Measurements from ENCODE around the gene ZNF816. TPM values are rescaled to one million over a fixed set of nuclear protein-coding genes. Genes with fewer than 3 reads are reported as not detected.
"Not testable (repeated sequence)": the region's sequence is repeated elsewhere in the genome, so short reads cannot be mapped to it uniquely, and the experiment has no call there.

ZNF816 gene
- total RNA-seq, 1 experiment from 2014 or later: 0.63 TPM

- H3K4me3 ChIP-seq: peak overlapping the region; percentile 79
- H3K27me3 ChIP-seq: no peaks in the 10 kb centered on the region
- DNase-seq: no peak
- H3K9me3 ChIP-seq: peaks cover 9% of the 10 kb centered on the region
- no peaks in the 10 kb centered on the region for H3K36me3 ChIP-seq
Observed at GRCh38 chr19:52943134-52943883, 19.4 kb downstream of the ZNF816 start.

GRCh38 chr19:52942386-52943133 lies 20.1 kb downstream of the ZNF816 start:
- DNase-seq: peak; percentile 82
- H3K4me3 ChIP-seq: peak overlapping the region; percentile 79
- H3K9me3 ChIP-seq: peaks cover 6% of the 10 kb centered on the region; the same call in 1 of the 2 replicates
- H3K36me3 ChIP-seq: no peaks in the 10 kb centered on the region
- no peaks in the 10 kb centered on the region for H3K27me3 ChIP-seq

DNA sequence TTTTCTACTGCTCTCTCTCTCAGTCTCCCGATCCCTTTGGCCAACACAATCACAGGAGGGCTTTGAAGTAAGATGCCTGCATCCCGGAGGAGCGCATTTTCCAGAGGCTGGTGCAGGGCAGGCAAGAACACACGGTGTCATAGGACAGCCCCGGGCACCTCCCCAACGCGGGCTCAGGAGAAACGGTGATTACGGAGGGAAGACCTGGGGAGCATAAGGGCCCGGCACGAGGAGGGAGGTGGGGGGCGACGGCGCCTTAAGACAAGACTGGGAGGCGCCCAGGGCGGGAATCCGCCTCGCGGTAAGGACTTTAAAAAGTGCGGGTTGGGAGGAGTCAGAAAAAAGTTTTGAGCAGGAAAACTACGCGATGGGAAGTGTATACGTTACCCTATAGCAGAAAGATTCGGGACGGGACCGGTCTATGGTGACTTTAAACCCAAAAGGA lies 20.7 kb downstream of the ZNF816 start:
- Histone ChIP-seq H3K27me3 (no peaks in the 10 kb centered on the region), H3K4me3 (peak overlapping the region; percentile 79), H3K36me3 (no peaks in the 10 kb centered on the region), H3K9me3 (peaks cover 1% of the 10 kb centered on the region; the same call in 1 of the 2 replicates)
- DNase-seq: peak; percentile 32

DNA sequence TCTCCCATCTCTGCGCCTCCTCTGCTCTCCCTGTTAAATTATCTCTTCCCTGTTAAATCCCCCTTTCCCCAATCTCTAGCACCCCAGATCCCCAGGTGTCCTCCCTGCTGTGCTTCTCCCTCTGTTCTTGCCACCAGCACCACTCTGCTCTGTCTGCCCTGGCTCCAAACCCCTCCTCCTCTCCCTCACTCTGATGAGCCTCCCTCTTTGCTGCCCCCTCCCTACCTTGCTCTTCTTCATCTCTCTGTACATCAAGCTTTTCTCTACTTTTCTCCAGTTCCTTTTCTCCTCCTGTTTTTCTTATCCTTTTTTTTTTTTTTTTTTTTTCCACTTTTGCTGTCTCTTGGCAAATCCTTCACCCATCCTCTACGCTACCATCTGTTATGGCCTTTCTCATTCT lies 21.2 kb downstream of the ZNF816 start:
- H3K4me3 ChIP-seq, H3K27me3 ChIP-seq, H3K9me3 ChIP-seq, DNase-seq, H3K36me3 ChIP-seq: not testable (repeated sequence)

DNA sequence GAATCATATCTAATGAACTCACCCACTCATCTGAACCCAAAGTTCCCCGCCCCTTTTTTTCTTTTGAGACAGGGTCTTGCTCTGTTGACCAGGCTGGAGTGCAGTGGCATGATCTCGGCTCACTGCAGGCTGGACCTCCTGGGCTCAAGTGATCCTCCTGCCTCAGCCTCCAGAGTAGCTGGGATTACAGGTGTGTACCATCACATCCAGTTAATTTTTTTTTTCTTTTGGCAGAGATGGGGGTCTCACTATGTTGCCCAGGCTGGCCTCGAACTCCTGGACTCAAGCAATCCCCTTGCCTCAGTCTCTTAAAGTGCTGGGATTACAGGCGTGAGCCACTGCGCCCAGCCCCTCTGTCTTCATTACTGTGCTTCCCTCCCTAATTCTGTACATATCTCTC lies 21.8 kb downstream of the ZNF816 start:
- not testable (repeated sequence) for H3K27me3 ChIP-seq, DNase-seq, H3K4me3 ChIP-seq, H3K36me3 ChIP-seq, H3K9me3 ChIP-seq

DNA sequence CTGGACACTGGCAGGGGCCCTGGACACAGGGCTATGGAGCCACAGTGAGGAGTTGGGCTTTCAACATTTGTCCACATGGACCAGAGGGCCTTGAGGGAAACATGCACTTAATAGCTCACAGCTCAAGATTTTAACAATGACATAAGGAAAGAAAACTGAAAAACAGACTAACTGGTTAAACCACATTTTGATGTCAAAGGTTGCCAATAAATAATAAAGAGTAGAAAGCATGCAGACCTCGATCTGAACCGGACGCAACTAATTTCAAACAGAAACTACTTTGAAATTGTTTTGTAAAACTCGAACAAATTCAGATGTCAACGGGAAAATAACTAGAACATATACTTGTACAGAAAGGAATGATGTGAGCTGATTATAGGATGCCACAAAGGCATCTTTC lies 23.9 kb downstream of the ZNF816 start:
- no peaks in the 10 kb centered on the region for H3K36me3 ChIP-seq
- no peak for DNase-seq
- no peaks in the 10 kb centered on the region for H3K9me3 ChIP-seq
- H3K27me3 ChIP-seq: no peaks in the 10 kb centered on the region
- H3K4me3 ChIP-seq: no peak overlapping the region

- Histone ChIP-seq H3K4me3 (no peak overlapping the region), H3K9me3 (no peaks in the 10 kb centered on the region), H3K36me3 (no peaks in the 10 kb centered on the region), H3K27me3 (no peaks in the 10 kb centered on the region)
- DNase-seq: no peak
Observed at GRCh38 chr19:52936954-52937325, 25.7 kb downstream of the ZNF816 start.

DNA sequence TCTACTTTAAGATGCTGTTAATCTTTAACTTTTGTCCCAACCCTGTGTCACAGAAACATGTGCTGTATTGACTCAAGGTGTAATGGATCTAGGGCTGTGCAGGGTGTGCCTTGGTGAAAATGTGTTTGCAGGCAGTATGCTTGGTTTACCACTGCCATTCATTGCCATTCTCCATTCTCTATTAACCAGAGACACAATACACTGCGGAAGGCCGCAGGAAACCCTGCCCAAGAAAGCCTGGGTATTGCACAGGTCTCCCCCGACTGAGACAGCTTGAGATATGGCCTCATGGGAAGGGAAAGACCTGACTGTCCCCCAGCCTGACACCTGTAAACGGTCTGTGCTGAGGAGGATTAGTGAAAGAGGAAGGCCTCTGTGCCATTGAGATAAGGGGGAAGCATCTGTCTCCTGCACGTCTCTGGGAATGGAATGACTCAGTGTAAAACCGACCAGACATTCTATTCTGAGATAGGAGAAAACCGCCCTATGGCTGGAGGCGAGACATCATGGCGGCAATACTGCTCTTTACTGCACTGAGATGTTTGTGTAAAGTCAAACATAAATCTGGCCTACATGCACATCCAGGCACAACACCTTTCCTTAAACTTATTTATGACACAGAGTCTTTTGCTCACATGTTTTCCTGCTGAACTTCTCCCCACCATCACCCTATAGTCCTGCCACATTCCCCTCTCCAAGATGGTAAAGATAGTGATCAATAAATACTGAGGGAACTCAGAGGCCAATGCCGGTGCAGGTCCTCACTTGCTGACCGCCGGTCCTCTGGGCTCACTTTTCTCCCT lies 26.3 kb downstream of the ZNF816 start:
- Histone ChIP-seq H3K4me3 (no peak overlapping the region), H3K36me3 (no peaks in the 10 kb centered on the region), H3K9me3 (no peaks in the 10 kb centered on the region), H3K27me3 (no peaks in the 10 kb centered on the region)
- DNase-seq: no peak

GRCh38 chr19:52935434-52935833 lies 27.2 kb downstream of the ZNF816 start:
- Histone ChIP-seq H3K27me3 (no peaks in the 10 kb centered on the region), H3K4me3 (no peak overlapping the region), H3K9me3 (no peaks in the 10 kb centered on the region), H3K36me3 (no peaks in the 10 kb centered on the region)
- peak; percentile 78 for DNase-seq

- not testable (repeated sequence) for H3K27me3 ChIP-seq, H3K36me3 ChIP-seq, H3K9me3 ChIP-seq, H3K4me3 ChIP-seq
- DNase-seq: peak; percentile 10
Observed at GRCh38 chr19:52924641-52925040, 38.0 kb downstream of the ZNF816 start.

DNA sequence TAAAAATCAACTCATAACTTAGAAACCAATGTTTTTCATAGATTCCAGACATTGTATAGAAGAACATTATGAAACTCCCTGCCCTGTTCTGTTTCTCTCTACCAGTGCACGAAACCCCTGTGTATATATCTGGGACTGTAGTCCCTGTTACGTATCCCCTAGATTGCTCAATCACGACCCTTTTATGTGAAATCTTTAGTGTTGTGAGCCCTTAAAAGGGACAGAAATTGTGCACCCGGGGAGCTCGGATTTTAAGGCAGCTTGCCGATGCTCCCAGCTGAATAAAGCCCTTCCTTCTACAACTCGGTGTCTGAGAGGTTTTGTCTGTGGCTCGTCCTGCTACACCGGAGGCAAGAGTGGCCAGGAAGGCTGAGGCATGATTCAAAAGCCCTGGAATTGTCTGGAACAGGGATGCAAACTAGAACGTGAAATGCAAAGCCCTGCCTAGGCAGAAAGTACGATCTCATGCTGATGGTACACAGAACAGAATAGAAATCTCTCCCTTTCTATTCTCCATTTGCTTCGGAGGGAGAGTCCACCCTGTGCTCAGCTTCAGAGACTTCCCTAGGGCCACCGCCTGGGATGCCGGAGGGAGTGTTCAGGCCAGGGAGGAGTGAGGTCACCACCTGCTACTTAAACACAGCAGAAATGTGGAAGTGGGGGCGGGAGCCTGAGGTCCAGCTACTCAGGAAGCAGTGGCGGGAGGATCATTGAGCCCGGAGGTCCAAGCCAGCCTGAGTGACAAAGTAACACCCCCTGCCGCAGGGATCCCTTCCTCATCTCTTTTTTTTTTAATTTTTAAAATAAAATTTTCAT lies 38.7 kb downstream of the ZNF816 start:
- DNase-seq: peak; percentile 19
- Histone ChIP-seq H3K4me3 (peak overlapping the region; percentile 68), H3K36me3 (no peaks in the 10 kb centered on the region; the same call in 1 of the 2 replicates), H3K27me3 (no peaks in the 10 kb centered on the region), H3K9me3 (no peaks in the 10 kb centered on the region)

DNA sequence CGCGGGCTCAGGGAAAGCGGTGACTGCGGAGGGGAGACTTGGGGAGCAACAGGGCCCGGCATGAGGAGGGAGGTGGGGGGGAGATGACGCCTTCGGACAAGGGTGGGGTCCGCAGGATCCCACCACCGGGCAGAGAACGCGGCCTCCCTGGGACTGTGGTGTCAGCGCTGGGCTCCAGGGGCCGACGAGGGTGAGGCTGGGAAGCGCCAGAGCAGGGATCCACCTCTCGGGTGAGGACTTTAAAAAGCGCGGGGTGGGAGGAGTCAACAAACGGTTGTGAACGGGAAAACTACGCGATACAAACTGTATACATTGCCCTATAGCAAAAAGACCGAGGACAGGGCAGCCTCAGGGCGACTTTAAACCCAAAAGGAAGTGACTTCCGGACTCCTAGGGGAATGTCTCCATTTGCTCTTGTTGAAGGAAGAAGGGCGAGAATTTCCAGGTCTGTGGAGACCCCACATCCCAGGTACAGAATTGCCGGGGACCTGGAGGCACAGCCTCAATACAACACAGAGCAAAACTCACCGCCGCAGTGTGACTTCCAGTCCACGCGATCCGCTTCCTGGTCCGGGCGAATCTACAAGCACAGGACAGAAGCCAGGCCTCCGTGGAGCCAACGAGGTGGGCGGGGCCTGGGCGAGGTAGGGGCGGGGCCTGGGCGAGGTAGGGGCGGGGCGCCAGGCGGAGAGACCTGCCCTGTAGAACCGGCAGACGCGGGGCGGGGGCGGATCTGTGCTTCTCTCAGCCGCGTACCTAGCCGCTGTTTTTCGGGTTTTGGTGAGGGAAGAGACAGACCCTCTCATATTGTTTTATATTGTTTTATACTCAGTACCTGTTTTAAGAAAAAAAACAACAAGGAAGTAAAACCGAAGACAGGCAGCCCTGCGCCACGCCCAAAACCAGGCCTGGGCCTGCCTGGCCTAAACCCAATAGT lies 39.6 kb downstream of the ZNF816 start, which contains the start of gene ZNF888:
Gene ZNF888, minus strand, starts transcription at position 588 of the 937 bp plus-strand sequence. CDS start 5,555 bp downstream, outside the sequence.
- H3K36me3 ChIP-seq: no peaks in the 10 kb centered on the region
- peak within 1 kb of the TSS; percentile 68 for H3K4me3 ChIP-seq
- peak; percentile 75 for DNase-seq
- no peaks in the 10 kb centered on the region for H3K9me3 ChIP-seq
- no peaks in the 10 kb centered on the region for H3K27me3 ChIP-seq

DNA sequence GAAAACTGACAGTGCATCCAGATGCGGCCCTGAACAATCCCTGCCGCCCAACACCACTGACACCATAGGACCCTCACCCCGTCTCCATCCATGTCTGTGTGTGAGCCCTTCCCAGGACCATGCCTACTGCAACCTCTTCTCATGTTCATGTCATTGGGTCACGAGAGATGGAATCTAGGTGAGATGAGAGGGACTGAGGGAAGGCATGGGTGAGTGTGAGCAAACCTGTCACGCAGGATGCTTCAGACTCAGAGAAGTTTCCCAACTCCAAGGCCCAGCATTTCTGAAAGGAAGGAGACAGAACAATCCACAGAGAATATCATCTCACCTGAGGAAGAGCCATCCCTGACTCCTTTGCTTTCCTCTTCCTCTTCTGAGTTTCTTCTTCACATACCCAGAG lies 45.1 kb downstream of the ZNF816 start:
- H3K9me3 ChIP-seq: 0 out of 2 replicates have a peak, but pooled peaks cover 2% of the 10 kb centered on the region
- H3K27me3 ChIP-seq: no peaks in the 10 kb centered on the region
- H3K36me3 ChIP-seq: peaks cover 5% of the 10 kb centered on the region
- DNase-seq: no peak
- H3K4me3 ChIP-seq: no peak overlapping the region

- DNase-seq: no peak
- no peaks in the 10 kb centered on the region for H3K27me3 ChIP-seq
- peaks cover 9% of the 10 kb centered on the region for H3K36me3 ChIP-seq
- peaks cover 9% of the 10 kb centered on the region; the same call in 1 of the 2 replicates for H3K9me3 ChIP-seq
- H3K4me3 ChIP-seq: no peak overlapping the region
Observed at GRCh38 chr19:52910648-52911047, 52.0 kb downstream of the ZNF816 start.

- H3K27me3 ChIP-seq, H3K9me3 ChIP-seq, H3K4me3 ChIP-seq, DNase-seq, H3K36me3 ChIP-seq: not testable (repeated sequence)
Observed at GRCh38 chr19:52904052-52904780, 58.5 kb downstream of the ZNF816 start.

All from MG63 (cell line).